ENCODE results near the gene FRMD4A.

DNA sequence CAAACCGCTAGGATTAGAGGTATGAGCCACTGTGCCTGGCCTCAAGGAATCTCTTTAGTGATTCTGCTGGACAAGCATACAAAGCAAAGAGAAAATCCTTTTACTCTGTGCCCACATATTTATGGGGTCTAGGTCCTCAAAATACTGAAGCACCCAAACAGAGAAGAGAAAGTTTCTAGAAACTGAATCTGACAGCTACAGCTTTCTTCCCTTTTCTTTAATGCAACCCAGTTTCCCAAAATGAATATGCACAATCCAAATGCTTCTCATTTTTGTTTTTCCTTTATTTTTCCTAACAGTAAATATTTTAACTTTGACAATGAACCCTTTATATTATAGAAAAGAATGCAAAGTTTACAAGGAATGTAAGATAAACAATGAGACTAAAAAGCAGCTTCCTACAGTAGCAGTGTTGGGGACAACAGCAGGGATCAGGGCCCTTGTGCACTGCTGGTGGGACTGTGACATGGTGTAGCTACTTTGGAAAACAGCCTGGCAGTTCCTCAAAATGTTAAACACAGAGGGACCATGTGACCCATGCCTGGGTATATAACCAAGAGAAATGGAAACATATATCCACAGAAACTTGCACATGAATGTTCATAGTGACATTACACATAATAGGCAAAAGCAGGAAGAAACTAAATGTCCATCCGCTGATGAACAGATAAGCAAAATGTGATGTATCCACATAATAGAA, 418.8 kb downstream of the FRMD4A start:
- TF ChIP-seq CTCF (IDR thresholded peaks at IDR 0.05 in 2 of 3, conservative IDR thresholded peaks at IDR 0.05 in 1 of 3; ENCODE audit: control insufficient read depth in 2 of 3, extremely low read depth in 1 of 3, insufficient read depth in 1 of 3, low read depth in 3 of 3, low read length in 3 of 3) (no peak), PBX3 (IDR thresholded peaks at IDR 0.05; ENCODE audit: insufficient replicate concordance, low read depth, low read length) (no peak), SKIL (IDR thresholded peaks at IDR 0.05; ENCODE audit: low read depth, poor library complexity, severe bottlenecking) (no peak), BCLAF1 (IDR thresholded peaks at IDR 0.05) (no peak), NFIC (IDR thresholded peaks at IDR 0.05; ENCODE audit: low read depth, low read length) (no peak), NR2C2 (IDR thresholded peaks at IDR 0.05; ENCODE audit: borderline replicate concordance, control insufficient read depth, insufficient read length, low read depth) (no peak)
- TF ChIP-seq, protein P1, sequence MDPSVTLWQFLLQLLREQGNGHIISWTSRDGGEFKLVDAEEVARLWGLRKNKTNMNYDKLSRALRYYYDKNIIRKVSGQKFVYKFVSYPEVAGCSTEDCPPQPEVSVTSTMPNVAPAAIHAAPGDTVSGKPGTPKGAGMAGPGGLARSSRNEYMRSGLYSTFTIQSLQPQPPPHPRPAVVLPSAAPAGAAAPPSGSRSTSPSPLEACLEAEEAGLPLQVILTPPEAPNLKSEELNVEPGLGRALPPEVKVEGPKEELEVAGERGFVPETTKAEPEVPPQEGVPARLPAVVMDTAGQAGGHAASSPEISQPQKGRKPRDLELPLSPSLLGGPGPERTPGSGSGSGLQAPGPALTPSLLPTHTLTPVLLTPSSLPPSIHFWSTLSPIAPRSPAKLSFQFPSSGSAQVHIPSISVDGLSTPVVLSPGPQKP (IDR thresholded peaks at IDR 0.05; ENCODE audit: low read depth, low read length), result no peak

Data from GM12878 (cell line).